HG02885 (cell line): ENCODE data around the gene ANKRD18A.
"Not testable (repeated sequence)": the region's sequence is repeated elsewhere in the genome, so short reads cannot be mapped to it uniquely, and the experiment has no call there.

Source experiments
- ATAC-seq: cut with Tn5 transposase; IDR thresholded peaks from one replicate; pipeline ENCODE4 v1.9.1; 2021; ENCODE audit warnings: mild to moderate bottlenecking; ENCODE audit not compliant: unreplicated experiment, poor library complexity

The ANKRD18A gene

DNA sequence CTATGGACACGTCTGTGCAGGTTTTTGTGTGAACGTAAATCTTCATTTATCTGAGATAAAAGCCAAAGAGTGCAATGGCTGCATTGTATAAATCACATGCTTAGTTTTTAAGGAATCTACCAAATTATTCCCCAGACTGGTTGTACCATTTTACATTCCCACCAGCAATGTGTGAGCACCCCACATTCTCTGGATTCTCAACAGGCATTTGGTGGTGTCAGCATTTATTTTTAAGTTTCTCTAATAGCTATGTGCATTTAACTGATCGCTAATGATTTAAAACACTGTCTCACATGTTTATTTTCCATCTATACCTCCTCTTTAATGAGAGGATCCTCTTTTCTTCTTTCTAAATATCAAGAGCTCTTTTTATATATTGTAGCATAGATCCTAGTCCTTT lies 13.9 kb upstream of the ANKRD18A start:
- ATAC-seq = no peak

DNA sequence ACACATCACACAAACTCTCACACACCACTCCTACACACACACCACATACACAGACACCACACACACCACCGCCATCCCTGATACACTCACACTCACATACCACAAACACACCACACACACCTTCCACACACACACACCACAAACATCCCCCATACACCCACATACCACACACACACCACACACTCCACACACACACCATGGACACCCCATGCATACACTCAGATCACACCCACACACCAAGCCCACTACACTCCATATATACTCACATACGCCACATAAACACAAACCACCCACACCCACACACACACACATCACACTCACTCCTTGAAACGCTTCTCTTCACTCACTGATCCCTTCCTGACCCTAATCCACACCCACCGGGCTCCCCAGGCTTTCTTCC lies 9.1 kb upstream of the ANKRD18A start:
- ATAC-seq = no peak

DNA sequence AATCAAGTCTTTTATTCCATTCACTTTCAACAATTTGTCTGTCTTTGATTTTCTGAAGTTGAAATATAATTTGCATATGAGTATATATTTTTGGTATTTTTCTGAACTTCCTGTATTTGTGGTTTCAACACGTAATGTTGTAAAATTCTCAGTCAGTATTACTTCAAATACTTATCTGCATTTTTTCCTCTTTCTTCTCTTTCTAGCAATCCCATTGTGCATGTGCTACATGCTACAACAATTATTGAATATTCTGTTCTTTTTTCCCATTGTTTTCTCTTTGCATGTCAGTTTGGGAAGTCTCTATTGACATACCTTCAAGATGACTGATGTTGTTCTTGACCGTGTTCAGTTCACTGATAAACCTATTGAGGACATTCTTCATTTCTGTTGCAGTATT lies 5.6 kb upstream of the ANKRD18A start:
- no peak for ATAC-seq

GRCh38 chr9:38622951-38623350 lies 2.6 kb upstream of the ANKRD18A start:
- ATAC-seq = no peak

DNA sequence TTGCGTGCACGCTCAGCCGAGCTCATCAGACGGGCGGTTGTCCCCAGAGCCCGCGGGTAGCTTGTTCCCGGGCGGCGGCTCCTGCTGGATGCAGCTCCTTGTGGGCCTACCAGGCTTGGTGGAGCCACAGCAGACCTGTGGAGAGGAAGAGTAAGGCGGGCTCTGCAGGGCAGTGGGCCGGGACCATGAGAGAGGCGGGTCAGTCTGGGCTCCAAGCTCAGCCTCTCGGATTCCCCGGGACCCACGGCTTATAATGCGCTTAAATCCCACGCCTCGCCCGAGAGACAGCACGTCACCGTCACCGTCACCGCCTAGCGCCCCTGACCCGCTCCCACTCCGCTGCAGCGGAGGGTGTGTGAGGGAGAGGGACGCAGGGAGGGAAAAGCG lies 1.9 kb upstream of the ANKRD18A start:
- no peak for ATAC-seq

DNA sequence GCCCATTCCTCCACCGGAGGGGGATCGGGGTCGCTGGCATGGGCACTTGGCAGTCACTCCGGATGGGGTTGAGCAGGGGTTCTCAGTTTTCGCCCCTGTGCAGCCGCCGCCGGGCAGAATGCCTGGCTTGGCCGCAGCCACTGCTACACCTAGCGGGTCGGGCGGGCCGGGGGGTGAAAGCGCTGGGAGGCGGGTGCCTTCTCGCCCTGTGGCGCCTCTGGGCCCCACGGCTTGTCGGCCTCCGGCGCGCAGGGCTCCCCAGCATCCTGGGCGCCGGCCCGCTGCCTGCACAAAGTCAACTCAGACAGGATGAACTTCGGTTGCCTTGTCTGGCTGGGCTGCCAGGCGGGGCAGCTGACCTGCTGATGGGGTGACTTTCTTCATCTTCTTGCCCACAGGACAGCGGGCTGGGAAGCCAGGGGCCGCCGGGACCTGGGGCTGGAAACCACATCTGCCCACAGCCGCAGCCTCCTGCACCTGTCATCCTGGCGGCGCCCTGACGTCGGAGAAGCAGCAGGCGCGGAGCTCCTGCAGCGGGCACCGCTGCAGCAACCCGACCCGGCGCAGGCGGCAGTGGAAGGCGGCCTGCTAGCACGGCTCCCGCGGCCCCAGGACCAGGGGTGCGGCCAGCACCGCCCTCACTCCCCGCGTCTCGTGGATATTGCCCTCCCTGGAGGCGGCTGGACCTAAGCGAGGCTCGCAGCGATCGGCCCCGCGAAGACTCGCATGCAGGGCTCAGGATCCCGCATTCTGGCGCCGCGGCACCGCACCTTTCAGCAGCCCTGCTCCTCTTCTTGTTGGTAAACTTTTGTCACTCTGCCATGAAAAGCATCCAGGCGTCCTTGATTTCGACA lies 1.3 kb upstream of the ANKRD18A start:
- peak; percentile 33 for ATAC-seq

DNA sequence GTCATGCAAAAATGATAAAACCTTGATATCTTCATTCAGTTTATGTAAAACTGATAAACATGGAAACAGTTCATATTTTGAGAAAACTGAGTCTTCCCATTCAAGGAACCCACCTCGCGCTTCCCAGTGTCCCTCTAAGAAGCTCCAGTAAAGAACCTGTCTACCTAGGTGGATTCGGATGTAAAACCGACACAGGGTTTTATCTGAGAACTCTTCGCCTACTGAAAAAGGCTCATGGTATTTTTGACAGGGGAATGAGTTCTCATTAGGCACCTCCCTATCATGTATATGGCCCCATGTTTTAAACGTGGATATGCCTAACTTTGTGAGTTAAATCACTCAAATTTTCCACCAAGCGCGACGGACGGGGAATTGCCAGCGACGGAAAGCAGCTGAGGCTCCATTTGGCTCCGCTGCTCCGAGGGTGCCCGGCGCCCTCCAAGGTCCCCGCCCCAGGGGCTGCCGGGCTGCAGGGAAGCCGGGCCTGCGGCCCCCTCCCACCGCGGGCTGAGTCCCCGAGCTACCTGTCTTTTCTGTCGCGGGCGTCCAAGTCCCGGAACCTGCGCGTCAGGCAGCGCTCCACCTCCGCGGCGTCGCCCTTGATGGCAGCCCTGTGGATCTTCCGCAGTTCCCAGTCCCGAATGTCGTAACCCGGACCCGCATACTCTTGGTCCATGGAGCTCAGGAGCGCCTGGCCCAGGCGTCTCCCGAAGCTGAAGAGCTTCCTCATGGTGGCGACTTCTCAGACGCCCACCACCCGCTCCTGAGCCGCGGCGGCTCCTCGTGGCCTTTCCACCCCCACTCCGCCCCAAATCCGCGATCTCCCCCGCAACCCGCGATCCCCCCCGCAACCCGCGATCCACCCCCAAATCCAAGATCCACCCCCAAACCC lies 594 bp downstream of the ANKRD18A start:
- ATAC-seq = no peak

- ATAC-seq = not testable (repeated sequence)
Measured at GRCh38 chr9:38598029-38598745, 22.2 kb downstream of the ANKRD18A start.

DNA sequence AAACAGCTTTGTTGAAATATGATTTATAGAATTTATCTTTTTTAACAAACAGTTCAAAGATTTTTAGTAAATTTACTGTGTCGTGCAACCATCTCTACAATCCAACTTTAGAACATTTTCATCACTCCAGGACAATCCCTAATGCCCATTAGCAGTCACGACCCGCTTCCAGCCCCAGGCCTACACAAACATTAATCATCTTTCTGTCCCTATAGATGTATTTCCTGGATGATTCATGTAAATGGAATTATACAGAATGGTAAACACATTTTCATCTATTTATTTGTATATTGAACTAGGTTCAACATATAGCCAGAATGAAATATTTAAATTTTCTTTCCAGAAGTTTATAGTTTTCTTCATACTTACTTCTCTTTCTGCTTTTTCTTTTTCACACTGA lies 25.3 kb downstream of the ANKRD18A start:
- not testable (repeated sequence) for ATAC-seq

GRCh38 chr9:38591346-38592063 lies 28.9 kb downstream of the ANKRD18A start:
- ATAC-seq = not testable (repeated sequence)

DNA sequence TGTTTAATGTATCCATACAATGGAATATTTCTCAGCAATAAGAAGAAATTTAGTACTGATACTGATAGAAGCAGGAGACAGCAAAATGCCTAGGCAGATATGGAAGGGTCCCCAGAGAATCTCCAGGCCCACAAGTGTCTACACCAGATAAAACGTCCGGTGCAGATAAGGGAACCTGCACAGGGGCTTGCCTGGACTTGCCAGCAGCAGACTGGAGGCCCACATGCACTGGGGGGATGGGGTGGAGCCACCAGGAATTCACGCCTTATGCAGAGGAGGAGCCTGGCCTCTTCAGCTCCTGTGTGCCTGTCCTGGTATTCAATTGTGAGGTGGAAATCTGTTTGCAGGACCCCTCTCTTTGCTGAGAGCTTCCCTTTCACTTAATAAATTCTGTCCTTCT lies 36.6 kb downstream of the ANKRD18A start:
- not testable (repeated sequence) for ATAC-seq

- not testable (repeated sequence) for ATAC-seq
Measured at GRCh38 chr9:38580112-38580511, 40.3 kb downstream of the ANKRD18A start.

DNA sequence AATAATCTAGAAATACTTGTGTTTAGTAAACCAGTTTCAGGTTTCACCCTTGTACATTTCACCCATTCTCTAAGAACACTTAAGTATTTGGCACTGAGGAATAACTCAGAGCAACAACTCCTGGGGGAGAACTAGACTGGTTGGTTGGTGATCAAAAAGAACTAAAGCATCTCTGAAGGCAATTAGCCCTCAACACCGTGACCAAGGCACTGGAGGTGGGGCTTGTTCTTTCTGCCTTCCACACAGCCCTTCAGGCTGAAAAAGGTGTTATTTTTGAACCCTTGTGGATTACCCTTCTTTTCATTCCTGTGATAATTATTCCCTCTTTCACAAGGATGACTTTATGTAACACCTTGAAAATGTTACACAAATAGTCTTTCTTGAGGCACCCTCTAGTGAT lies 44.2 kb downstream of the ANKRD18A start:
- not testable (repeated sequence) for ATAC-seq

DNA sequence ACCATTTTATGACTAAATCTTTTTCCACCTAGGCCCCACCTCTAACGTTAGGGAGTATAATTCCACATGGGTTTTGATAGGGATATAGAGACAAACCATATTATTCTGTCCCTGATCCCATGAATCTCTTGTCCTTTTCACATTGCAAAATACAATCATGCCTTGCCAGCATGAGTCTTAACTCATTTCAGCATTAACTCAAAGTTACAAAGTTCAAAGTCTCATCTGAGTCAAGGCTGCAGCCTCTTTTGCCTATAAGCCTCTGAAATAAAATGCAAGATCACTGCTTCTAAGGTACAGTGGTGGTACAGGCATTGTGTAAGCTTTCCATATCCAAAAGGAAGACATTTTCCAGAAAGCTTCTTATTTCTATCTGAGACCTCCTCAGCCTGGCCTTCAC lies 54.3 kb downstream of the ANKRD18A start:
- ATAC-seq = not testable (repeated sequence)

- ATAC-seq = not testable (repeated sequence)
Measured at GRCh38 chr9:38565178-38565577, 55.2 kb downstream of the ANKRD18A start.

DNA sequence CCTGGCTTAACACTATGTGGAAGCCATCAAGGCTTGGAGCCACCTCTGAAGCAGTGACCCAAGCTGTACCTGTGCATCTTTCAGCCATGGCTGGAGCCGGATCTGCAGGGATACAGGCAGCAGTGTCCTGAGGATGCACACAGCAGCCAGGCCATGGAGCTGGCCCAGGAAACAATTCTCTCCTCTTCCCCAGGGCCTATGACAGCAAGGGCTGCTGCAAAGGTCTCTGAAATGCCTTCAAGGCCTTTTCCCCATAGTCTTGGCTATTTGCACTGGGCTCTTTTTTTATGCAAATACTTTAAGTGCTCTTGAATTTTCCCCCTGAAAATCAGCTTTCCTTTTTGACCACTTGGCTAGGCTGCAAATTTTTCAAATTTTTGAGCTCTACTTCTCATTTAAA lies 56.5 kb downstream of the ANKRD18A start:
- not testable (repeated sequence) for ATAC-seq

DNA sequence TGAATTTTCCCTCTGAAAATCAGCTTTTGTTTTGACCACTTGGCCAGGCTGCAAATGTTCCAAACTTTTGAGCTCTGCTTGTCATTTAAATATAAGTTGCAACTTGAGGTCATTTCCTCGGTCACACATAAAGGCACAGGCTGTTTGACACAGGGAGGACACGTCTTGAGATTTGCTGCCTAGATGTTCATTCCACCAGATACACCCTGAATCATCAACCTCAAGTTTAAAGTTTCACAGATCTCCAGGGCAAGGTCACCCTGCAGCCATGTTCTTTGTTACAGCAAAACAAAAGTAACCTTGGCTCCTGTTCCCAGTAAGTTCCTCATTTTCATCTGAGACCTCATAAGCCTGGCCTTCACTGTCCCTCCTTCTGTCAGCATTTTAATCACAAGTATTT lies 59.3 kb downstream of the ANKRD18A start:
- not testable (repeated sequence) for ATAC-seq

GRCh38 chr9:38559172-38559571 lies 61.2 kb downstream of the ANKRD18A start:
- not testable (repeated sequence) for ATAC-seq

DNA sequence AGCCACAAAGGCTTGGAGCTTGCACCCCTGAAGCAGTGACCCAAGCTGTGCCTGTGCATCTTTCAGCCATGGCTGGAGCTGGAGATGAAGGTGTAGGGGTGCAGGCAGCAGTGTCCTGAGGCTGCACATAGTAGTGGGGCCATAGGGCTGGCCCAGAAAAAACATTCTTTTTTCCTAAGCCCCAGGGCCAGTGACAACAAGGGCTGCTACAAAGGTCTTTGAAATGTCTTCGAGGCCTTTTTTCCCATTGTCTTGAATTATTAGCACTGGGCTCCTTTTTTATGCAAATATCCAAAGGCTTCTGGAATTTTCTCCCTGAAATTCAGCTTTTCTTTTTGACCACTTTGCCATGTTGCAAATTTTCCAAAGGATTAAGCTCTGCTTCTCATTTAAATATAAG lies 62.6 kb downstream of the ANKRD18A start:
- ATAC-seq = not testable (repeated sequence)

- ATAC-seq = not testable (repeated sequence)
Measured at GRCh38 chr9:38554966-38555365, 65.4 kb downstream of the ANKRD18A start.
